ENCODE measurements around the gene ZBTB37. TPM values are rescaled to one million over a fixed set of nuclear protein-coding genes. Genes with fewer than 3 reads are reported as not detected.

ZBTB37 gene
- total RNA-seq, 1 donor from 2014 or later: 15.6 TPM

DNA sequence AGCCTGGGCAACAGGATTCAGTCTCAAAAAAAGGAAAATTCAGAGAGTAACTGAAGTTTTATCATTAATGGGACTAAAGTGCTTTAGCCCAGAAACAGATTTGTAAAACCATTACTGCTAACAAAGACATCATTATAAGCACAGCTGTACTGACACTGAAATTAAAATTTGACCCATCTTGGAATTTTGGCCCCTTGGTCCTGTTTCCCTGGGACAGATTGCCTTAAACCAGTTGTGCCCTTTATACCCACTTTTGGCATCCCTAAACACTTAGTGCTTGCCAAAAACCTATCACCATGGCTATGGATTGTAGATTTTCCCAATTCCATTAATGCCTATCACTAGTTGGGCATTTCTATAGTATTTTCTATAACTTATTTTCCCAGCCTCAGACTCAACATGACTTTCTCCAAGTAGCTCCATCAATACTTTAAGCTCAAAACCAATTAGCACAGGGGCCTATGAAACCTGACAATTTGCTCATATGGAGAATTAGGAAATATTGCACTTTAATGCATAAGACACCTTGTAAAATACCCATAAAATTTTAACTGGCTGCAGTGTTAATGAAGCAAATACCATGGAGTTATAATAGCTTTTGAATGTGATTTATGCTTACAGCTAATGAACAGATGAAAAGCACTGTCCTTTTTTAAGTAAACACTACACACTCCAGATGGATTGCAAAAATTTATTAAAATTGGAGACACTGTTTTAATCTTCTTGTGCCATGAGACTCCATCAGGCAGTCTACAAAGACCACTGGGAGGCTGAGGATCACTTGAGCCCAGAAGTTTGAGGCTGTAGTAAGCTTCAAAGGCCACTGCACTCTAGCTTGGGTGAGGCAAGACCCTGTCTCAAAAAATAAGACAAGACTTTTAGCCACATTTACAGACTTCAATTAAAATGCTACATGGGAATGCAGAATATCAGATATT is 4.7 kb upstream of the ZBTB37 start:
- DNase-seq: no peak
- H3K27ac ChIP-seq: no peak overlapping the region
- H3K36me3 ChIP-seq: peaks cover 73% of the 10 kb centered on the region
- H3K4me3 ChIP-seq: no peak overlapping the region
- TF ChIP-seq, protein P1, sequence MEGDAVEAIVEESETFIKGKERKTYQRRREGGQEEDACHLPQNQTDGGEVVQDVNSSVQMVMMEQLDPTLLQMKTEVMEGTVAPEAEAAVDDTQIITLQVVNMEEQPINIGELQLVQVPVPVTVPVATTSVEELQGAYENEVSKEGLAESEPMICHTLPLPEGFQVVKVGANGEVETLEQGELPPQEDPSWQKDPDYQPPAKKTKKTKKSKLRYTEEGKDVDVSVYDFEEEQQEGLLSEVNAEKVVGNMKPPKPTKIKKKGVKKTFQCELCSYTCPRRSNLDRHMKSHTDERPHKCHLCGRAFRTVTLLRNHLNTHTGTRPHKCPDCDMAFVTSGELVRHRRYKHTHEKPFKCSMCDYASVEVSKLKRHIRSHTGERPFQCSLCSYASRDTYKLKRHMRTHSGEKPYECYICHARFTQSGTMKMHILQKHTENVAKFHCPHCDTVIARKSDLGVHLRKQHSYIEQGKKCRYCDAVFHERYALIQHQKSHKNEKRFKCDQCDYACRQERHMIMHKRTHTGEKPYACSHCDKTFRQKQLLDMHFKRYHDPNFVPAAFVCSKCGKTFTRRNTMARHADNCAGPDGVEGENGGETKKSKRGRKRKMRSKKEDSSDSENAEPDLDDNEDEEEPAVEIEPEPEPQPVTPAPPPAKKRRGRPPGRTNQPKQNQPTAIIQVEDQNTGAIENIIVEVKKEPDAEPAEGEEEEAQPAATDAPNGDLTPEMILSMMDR (IDR thresholded peaks at IDR 0.05): no peak
- H3K4me1 ChIP-seq: peaks cover 25% of the 10 kb centered on the region
- ATAC-seq: no peak
- H3K9me3 ChIP-seq: no peaks in the 10 kb centered on the region
- H3K27me3 ChIP-seq (ENCODE audit: low read depth): no peaks in the 10 kb centered on the region
- intact Hi-C loops (cut with DNase I): no loop called here

DNA sequence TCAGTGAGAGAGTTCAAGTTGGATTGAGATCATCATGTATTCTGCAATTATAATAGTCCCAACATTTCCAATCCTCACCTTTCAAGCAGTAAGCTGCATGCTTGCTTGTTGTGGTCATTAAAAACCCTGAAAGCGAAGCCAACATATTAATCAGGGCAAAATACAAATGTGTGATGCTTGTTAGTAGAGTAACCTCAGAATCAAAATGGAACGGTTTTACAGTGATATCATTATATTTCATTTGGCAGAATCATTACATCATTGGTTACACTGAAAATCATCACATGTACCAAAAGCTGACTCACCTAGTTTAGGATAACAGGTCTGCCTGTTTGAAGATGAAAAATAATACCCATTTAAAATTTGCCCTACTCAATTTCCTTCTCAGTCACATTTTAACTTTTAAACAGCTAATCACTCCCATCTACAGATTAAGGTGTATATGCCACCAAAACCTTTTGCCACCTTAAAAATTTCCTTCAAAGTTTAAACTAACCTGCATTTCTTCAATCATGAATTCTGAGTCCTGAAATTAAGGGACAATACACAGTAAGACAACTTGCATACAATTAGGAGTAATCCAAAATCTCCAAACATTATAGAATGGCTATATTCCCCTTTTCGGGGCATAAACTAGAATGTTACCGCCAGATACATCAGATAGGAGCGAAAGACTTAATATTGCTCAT is 3.9 kb upstream of the ZBTB37 start:
- H3K4me3 ChIP-seq: peak overlapping the region; percentile 86
- H3K36me3 ChIP-seq: peaks cover 65% of the 10 kb centered on the region
- no peaks in the 10 kb centered on the region for H3K27me3 ChIP-seq (ENCODE audit: low read depth)
- DNase-seq (no peak), ATAC-seq (no peak)
- no peaks in the 10 kb centered on the region for H3K9me3 ChIP-seq
- intact Hi-C loops (cut with DNase I): no loop called here
- TF ChIP-seq, protein P1 (IDR thresholded peaks at IDR 0.05): no peak
- H3K27ac ChIP-seq: no peak overlapping the region
- peaks cover 29% of the 10 kb centered on the region for H3K4me1 ChIP-seq

DNA sequence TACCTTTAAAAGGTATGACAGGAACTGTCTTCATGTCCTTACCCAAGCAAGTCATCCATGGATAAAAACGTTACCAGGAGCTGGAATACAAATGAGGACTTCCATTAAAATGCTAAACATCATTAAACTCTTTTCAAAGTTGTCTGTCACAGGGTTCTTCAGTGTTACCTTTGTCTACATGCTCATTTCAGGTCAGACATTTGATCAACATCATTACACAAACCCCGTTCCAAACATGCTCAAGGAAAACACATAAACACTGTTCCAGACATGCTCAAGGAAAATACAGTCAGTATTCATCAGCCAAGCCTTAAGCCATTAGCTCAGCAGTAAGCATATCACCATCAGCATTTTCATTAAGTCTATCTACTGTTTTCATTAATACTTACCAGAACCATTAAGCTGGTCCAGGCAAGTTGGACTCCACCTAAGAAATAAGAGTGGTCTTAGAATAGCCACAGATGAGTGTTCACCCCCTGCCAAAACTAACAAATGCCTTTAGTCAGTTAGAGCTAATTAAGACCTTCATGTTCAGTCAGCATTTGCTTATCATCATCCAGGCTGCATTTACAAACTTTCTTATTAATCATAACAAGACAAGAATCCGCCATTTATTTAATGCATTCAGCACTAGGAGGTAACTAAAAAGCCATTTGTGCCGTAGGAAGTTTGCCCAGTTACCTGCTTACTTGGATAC is 2.6 kb upstream of the ZBTB37 start:
- Histone ChIP-seq H3K9me3 (no peaks in the 10 kb centered on the region), H3K36me3 (peaks cover 55% of the 10 kb centered on the region), H3K27me3 (ENCODE audit: low read depth) (no peaks in the 10 kb centered on the region), H3K4me1 (peaks cover 42% of the 10 kb centered on the region), H3K27ac (no peak overlapping the region), H3K4me3 (peak overlapping the region; percentile 86)
- no peak for DNase-seq
- intact Hi-C loops (cut with DNase I): no loop called here
- TF ChIP-seq, protein P1 (IDR thresholded peaks at IDR 0.05): no peak
- no peak for ATAC-seq

DNA sequence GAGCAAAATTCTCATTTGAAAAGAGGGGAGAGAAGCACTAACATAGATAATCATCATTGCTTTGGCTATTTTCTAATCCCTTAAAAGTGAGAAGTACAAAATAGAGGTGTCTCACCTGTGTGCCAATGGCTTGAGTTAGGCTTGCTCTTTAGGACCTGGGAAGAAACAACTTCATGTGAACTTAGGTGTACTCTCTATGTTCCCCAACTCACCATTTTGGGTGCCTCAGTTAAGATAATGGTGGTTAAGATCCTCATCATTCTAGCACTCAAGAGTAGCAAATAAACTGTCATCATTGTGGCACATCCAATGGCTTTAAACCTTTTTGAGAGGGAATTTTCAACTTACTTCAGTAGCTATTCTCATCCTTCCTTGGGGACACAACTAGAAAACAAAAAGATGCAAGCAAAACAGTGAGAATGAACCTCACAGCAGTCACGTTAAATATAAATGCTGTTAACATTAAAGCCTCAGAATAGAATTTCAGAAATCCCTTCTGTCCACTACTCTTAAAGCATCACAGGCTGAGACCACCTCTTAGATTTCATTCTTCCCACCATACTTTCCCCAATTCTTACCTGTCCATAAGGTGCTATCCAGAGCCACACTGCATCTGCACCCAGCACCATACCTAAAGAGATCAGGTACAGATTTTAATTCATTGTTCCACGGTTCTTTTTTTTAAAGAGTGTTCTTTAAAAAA is 1.6 kb upstream of the ZBTB37 start:
- TF ChIP-seq, protein P1 (IDR thresholded peaks at IDR 0.05): no peak
- ATAC-seq: no peak
- no peak for DNase-seq
- Histone ChIP-seq H3K4me1 (peaks cover 51% of the 10 kb centered on the region), H3K27ac (peak overlapping the region; percentile 95), H3K9me3 (no peaks in the 10 kb centered on the region), H3K36me3 (peaks cover 51% of the 10 kb centered on the region), H3K4me3 (peak overlapping the region; percentile 86), H3K27me3 (ENCODE audit: low read depth) (no peaks in the 10 kb centered on the region)
- intact Hi-C loops (cut with DNase I): no loop called here
